HepG2 (cell line): ENCODE data around the gene ACTN4. TPM values are rescaled to one million over a fixed set of nuclear protein-coding genes. Genes with fewer than 3 reads are reported as not detected.

ENCODE experiments used
- ATAC-seq: fragments of 200-7000 bp; cut with Tn5 transposase; 3 replicates; pipeline ENCODE4 v1.9.1; 2020; ENCODE audit warnings: mild to moderate bottlenecking, moderate library complexity
- BruUV-seq: library from RNA; stranded (reverse); fragments of 400-500 nt; replicated peaks from 2 replicates; lab custom pipeline; 2021; lab: Mats Ljungman, UMichigan
- CTCF ChIA-PET: fragments of 300-600 bp; formaldehyde crosslinking; extraction: SDS; loops from one replicate; lab custom pipeline; 2021; ENCODE audit warnings: low total read pairs, inconsistent platforms, low intra/inter-chr PET ratio; lab: Yijun Ruan, JAX
- POLR2A ChIA-PET: fragments of 350-600 bp; sonication (Branson Sonifier 250); formaldehyde crosslinking; loops from one replicate; lab custom pipeline; 2020; ENCODE audit warnings: antibody characterized with exemption, inconsistent platforms; lab: Yijun Ruan, JAX
- DNase-seq: peaks from one replicate; pipeline ENCODE4 v3.0.0-alpha.2; 2015; ENCODE audit warnings: low spot score
- FAIRE-seq: peaks from 3 replicates; lab custom pipeline; 2011; peaks lifted over from hg19 to GRCh38; lab: Jason Lieb, UNC
- H2AFZ ChIP-seq: one replicate; pipeline ENCODE4 v1.6.1; 2011; ENCODE audit warnings: low read length, inconsistent platforms
- H3K27ac ChIP-seq: fragments of 300-600 bp; 3 replicates; pipeline ENCODE4 v1.8.0; 2011; ENCODE audit warnings: mixed run types, mild to moderate bottlenecking, mixed read lengths, low read length, inconsistent platforms; ENCODE audit not compliant: insufficient read depth; ENCODE audit errors: extremely low read length
- H3K27me3 ChIP-seq, 2 experiments: fragments of 200-600 bp in 1 of 2; 2 replicates in 1 of 2; 3 replicates in 1 of 2; pipeline versions ENCODE4 v1.6.0 to v1.8.0; 2011; ENCODE audit warnings: low read length in 2 of 2, mild to moderate bottlenecking in 2 of 2, moderate library complexity in 2 of 2, inconsistent platforms in 1 of 2; ENCODE audit not compliant: insufficient read depth in 2 of 2, control insufficient read depth in 1 of 2
- H3K36me3 ChIP-seq, 2 experiments: fragments of 200-600 bp in 1 of 2; replicated peaks in 1 of 2; 2 replicates in 1 of 2; 3 replicates in 1 of 2; pipeline versions ENCODE4 v1.5.1 to v1.8.0; 2011; ENCODE audit warnings: low read length in 2 of 2, inconsistent platforms in 1 of 2; ENCODE audit not compliant: insufficient read depth in 2 of 2, control insufficient read depth in 1 of 2
- H3K4me1 ChIP-seq: 2 replicates; pipeline ENCODE4 v1.5.1; 2012; ENCODE audit warnings: low read length, inconsistent platforms; ENCODE audit not compliant: insufficient read depth
- H3K4me2 ChIP-seq: 2 replicates; pipeline ENCODE4 v1.6.0; 2011; ENCODE audit warnings: low read depth, low read length, inconsistent platforms
- H3K4me3 ChIP-seq, 3 experiments: fragments of 200-600 bp in 1 of 3; sonication (generic), shearing (Covaris generic) in 1 of 3; replicated peaks in 1 of 3; 2 replicates each; pipeline ENCODE4 v1.5.1; 2011 to 2016; ENCODE audit warnings: low read length in 3 of 3, inconsistent platforms in 2 of 3, low read depth in 2 of 3, mild to moderate bottlenecking in 2 of 3, control low read depth in 1 of 3, mixed read lengths in 1 of 3; ENCODE audit not compliant: insufficient read depth in 1 of 3
- H3K79me2 ChIP-seq: one replicate; pipeline ENCODE4 v1.6.1; 2011; ENCODE audit warnings: low read length, inconsistent platforms; ENCODE audit not compliant: insufficient read depth
- H3K9ac ChIP-seq: 2 replicates; pipeline ENCODE4 v1.6.0; 2011; ENCODE audit warnings: mild to moderate bottlenecking, low read depth, low read length, inconsistent platforms; ENCODE audit not compliant: insufficient read depth
- H3K9me3 ChIP-seq: 2 replicates; pipeline ENCODE4 v1.5.1; 2012; ENCODE audit warnings: mild to moderate bottlenecking, low read length
- H4K20me1 ChIP-seq: 2 replicates; pipeline ENCODE4 v1.6.0; 2011; ENCODE audit warnings: inconsistent platforms, mild to moderate bottlenecking, low read length, moderate library complexity; ENCODE audit not compliant: insufficient read depth
- AGO2 ChIP-seq: fragments of 200-400 bp; formaldehyde crosslinking; optimal IDR thresholded peaks from 2 replicates; pipeline ENCODE3; 2017; ENCODE audit warnings: mild to moderate bottlenecking, low read depth, low read length, moderate library complexity
- PHF5A ChIP-seq: IDR thresholded peaks from one replicate; pipeline ENCODE4 v1.6.1; 2018; ENCODE audit warnings: low read depth, missing genetic modification reagents; ENCODE audit not compliant: unreplicated experiment
- WGBS: methylation state at CpG from one replicate; pipeline ENCODE4 v1.1.6; 2017; ENCODE audit warnings: low lambda C conversion rate; 5-methylcytosine and 5-hydroxymethylcytosine counted together
- in situ Hi-C: cut with HindIII; loops from 2 replicates; pipeline ENCODE4 v1.10.0; 2017; ENCODE audit warnings: low pct_unique_long_range_greater_than_20kb; ENCODE audit not compliant: extremely low pct_ligation_motif_present
- intact Hi-C: fragments of 100-400 bp; cut with micrococcal nuclease; formaldehyde crosslinking; loops from one replicate; pipeline ENCODE4 v1.10.0; 2022; ENCODE audit not compliant: unreplicated experiment
- polyA plus RNA-seq, 8 experiments: library from polyadenylated mRNA; depleted of rRNA in 3 of 8; stranded (reverse) in 7 of 8; unstranded in 1 of 8; fragments of >200 nt; fragmentation: Illumina TruSeq in 4 of 8; extraction: Trizol in 4 of 8; gene quantifications; 2 replicates each; pipeline versions ENCODE4 v1.2.1 to v1.2.3, GENCODE V29; 2011 to 2016; ENCODE audit warnings: low read depth in 4 of 8, missing spikeins in 1 of 8, mixed read lengths in 1 of 8; ENCODE audit not compliant: insufficient read depth in 1 of 8
- total RNA-seq, 5 experiments: library from RNA; depleted of rRNA; stranded (reverse); fragments of >200 nt; fragmentation: Illumina TruSeq; extraction: Trizol; gene quantifications; 2 replicates each; pipeline ENCODE4 v1.2.3, GENCODE V29; 2016; ENCODE audit warnings: low read depth in 1 of 5
- TF ChIP-seq, protein P1 (sequence below): sonication (generic); formaldehyde crosslinking; IDR thresholded peaks from 2 replicates; pipeline ENCODE4 v1.5.0; 2020; ENCODE audit warnings: mild to moderate bottlenecking, missing genetic modification reagents

ACTN4 gene
- total and polyA plus RNA-seq, 2 of the 13 experiments (the other 11 are each of a cell fraction or from before 2014, with no cell fraction given) = 171 to 192 TPM

DNA sequence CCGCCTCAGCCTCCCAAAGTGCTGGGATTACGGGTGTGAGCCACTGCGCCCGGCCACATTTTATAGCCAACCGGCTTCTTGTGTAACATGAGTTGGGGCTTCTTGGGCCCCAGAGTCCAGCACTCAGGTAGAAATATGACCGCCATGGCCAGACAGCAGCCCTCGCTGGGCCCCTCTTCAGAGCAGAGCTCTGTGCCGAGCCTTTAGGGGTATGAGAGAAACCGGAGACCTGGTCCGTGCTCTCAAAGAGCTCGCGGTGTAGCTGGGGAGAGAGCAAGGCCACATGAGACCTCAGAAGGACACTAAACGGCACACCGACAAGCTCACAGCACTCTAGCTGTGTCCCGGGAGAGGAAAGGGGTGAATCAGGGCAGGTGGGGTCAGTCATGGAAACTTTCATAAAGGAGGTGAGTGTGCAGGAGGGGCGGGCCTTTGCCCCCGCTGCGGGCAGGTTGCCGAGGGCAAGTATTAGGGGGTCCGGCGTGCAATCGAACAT lies 15.8 kb downstream of the ACTN4 start (continued):
- TF ChIP-seq, protein P1, sequence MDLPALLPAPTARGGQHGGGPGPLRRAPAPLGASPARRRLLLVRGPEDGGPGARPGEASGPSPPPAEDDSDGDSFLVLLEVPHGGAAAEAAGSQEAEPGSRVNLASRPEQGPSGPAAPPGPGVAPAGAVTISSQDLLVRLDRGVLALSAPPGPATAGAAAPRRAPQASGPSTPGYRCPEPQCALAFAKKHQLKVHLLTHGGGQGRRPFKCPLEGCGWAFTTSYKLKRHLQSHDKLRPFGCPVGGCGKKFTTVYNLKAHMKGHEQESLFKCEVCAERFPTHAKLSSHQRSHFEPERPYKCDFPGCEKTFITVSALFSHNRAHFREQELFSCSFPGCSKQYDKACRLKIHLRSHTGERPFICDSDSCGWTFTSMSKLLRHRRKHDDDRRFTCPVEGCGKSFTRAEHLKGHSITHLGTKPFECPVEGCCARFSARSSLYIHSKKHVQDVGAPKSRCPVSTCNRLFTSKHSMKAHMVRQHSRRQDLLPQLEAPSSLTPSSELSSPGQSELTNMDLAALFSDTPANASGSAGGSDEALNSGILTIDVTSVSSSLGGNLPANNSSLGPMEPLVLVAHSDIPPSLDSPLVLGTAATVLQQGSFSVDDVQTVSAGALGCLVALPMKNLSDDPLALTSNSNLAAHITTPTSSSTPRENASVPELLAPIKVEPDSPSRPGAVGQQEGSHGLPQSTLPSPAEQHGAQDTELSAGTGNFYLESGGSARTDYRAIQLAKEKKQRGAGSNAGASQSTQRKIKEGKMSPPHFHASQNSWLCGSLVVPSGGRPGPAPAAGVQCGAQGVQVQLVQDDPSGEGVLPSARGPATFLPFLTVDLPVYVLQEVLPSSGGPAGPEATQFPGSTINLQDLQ = no peak
- TF ChIP-seq, all 625 proteins: peak for 0

DNA sequence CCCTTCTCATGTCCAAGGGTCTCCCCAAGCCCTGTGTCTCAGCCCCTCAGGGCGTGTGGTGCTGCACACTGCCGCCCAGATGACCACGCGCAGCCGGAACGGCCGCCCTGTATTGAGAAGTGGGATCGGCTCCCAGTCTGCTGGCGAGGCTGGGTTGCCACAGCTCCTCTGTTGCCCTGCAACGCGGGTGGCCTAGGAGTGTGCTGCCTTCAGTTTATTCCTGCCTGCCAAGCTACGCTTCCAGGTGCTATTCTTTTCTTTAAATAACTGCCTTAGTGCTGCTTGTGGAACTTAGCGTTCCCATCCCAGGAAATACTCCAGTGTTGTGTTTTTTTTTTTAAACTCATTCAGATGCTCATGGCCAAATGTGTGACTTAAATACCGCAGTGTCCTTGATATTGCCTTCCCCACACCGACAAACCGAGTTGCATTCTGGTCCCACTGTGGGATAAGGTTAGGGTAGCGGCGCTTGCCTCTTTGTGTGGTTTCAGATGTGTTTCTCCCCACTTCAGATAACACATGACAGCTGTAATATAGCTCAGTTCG lies 16.6 kb downstream of the ACTN4 start:
- intact Hi-C loops = no loop called here
- Histone ChIP-seq H3K4me3 (no peak overlapping the region), H4K20me1 (peaks cover 80% of the 10 kb centered on the region), H3K27me3 (no peaks in the 10 kb centered on the region), H3K9me3 (no peaks in the 10 kb centered on the region), H3K4me2 (0 out of 2 replicates have a peak overlapping the region, but pooled peaks have one; percentile 18), H3K36me3 (peaks cover 17 to 65% of the 10 kb centered on the region in 2 experiments), H3K27ac (no peak overlapping the region), H3K9ac (no peak overlapping the region), H3K4me1 (peaks cover 98% of the 10 kb centered on the region)
- no TSS peak for BruUV-seq
- ChIA-PET POLR2A (interaction anchor here (1.3 to 2.6 kb wide), 4 partner anchors 11 to 167 kb away, joined by 3 to 8 read pairs (median 4); partner anchors contain the start of gene ECH1), CTCF (no interaction called here)
- 94% methylated on average over 15 of the region's 19 CpGs for WGBS
- DNase-seq = no peak
- ATAC-seq = no peak
- FAIRE-seq = no peak
- TF ChIP-seq PHF5A (no peak), AGO2 (peak; percentile 56)
- TF ChIP-seq, all 625 proteins: peak for 1
- peaks cover 97% of the 10 kb centered on the region for H3K79me2 ChIP-seq
- in situ Hi-C loops = no loop called here
- no peak overlapping the region for H2AFZ ChIP-seq
